NCI-H187 treated with DMSO at 0.1 percent for 48 hours (cell line): ENCODE results near the gene TMSB4X.
"Not testable (repeated sequence)": the region's sequence is repeated elsewhere in the genome, so short reads cannot be mapped to it uniquely, and the experiment has no call there.

Experiments
- DNase-seq: peaks from one replicate; lab custom pipeline; 2025; lab: John Stamatoyannopoulos, UW

TMSB4X gene

DNA sequence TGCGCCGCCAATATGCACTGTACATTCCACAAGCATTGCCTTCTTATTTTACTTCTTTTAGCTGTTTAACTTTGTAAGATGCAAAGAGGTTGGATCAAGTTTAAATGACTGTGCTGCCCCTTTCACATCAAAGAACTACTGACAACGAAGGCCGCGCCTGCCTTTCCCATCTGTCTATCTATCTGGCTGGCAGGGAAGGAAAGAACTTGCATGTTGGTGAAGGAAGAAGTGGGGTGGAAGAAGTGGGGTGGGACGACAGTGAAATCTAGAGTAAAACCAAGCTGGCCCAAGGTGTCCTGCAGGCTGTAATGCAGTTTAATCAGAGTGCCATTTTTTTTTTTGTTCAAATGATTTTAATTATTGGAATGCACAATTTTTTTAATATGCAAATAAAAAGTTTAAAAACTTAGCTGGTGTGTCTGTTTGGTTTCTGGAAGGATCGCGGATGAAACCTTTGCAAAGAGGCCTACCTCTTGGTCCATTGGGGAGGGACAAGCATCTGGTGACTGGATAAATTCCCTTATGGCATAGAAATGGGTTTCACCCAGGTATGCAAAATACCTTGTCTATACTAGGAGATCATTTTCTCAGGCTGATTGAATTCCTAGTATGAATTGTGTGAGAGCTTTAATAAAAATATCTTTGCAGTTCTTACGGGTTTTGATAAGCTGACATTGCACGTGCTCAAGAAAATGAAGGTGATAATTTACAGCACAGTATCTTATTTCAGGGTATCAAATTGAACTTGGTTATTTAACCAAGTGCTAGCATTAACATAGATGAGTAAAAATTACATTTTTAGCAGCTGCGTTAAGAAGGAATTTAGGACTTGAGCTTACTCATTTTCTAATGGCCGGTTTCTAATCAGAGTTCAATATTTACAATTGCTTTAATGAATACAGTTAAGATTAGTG is 2.2 kb downstream of the TMSB4X start:
- not testable (repeated sequence) for DNase-seq

DNA sequence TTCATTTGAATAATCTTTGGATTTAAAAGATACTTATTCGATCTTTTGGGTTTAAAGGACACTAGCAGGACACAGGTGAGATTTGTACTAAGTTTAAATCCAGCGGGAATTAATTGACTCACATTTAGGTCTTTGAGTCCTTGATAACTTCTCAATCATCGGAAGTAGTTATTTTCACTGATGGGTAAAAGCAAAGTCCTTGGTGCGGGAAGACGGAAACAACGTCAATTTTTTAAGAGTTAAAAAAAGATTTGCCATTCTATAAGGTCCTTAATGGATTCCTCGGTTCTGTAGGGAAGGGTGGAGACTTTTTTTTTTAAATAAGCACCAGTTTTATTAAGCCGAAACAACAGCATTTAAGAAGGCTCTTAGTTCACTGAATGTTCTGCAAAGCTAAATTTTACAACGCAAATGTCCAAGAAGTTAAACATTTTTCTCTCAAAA is 2.9 kb downstream of the TMSB4X start:
- DNase-seq, result no peak

DNA sequence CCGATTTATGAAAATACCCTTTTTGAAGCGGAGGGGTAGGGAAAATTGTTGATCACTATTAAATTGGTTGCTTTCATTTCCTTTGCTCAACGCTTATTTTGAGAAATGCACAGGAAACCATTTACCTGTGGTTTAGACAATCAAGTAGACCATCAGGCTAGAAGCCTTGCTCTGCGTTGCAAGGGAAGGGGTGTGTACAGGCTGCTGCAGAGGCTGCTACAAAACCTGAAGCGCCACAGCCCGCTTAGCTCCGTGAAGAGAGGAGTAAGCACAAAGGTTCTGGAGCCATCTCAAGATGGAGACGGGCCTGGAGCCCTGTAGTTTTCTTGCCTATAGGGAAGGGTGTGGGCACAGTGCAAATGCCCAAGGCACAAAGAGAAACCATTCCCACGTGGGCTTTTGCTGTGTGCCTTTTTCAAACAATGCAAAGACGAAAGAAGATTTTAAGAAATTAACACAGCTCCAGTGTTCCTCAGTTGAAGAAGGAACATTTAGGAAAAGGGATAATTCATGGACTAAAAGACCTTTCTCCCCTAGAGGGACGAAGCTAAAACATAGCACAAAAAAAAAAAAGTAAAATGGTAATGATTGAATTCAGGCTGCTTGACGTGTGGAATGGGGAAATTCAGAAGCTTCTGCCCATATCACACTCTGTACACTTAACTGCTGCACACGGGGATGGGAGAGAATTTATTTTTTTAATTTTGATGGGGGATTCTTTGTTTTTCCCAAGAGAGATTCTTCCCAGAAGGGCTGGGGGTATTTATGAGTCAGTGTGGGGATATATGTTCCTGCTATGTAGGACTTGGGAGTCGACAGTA is 3.5 kb downstream of the TMSB4X start:
- no peak for DNase-seq

DNA sequence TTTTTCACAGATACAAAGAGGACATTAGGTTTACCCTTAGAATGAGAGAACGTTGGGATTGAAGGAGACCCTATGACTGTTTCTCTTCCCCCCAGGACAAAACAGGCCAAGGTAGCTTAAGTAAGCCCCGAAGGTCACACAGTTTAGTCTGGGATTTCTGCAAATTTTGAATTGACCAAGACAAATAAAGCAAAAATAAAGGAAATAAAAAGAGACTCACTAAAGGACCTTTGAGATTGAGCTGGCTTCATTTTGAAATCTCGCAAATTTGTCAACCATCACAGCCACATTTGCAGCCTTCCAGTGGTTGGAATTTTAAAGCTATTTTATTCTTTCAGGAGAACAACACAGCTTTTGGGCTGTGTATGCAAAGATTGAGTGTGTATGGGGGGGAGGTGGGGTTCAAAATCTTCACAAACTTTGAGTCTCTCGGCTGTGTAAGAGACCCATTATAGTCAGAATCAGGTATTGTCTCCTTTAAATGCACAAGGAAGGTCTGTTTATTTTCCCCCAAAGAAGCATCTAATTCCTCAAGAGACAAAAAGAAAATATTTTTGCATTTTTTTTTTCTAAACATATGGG is 4.2 kb downstream of the TMSB4X start:
- DNase-seq, result no peak

DNA sequence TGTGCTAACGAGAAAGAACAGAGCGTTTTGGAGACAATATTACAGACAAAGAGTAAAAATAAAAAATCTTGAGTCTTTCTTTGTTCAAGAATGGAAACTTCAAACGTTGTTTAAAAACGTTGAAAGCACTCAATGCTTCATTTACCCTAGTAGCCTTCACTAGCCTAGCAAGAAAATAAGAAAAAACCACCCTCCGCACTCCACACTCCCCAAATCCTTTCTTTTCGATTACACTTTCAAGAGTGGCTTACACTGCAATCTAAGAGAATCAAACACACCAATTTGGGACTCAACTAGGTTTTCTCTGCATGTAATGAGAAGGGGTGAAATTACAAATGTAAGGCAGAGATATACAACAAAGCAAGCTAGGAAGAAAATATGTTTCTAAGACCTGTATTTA is 4.7 kb downstream of the TMSB4X start:
- DNase-seq, result no peak

- not testable (repeated sequence) for DNase-seq
Measured at GRCh38 chrX:12980039-12980438, 5.1 kb downstream of the TMSB4X start.

DNA sequence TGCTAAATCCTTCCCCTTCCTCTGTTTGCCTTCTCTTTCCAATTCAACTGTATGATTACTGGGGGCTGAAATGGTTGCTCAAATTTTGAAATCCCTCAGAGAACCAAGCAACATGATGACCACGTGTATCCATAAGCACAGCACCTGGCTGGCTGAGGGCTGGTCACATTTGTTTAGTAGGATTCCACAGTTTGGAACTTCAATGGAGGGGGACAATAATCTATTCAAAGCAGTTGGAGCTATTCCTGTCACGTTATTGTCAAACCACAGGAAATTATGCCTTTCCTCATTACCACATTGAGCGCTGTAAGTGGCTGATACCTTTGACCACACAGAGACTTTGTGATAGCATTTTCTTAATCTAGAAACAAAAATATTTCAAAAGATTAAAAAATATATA is 7.0 kb downstream of the TMSB4X start:
- DNase-seq, result no peak

- DNase-seq, result no peak
Measured at GRCh38 chrX:12984603-12985319, 9.9 kb downstream of the TMSB4X start.

DNA sequence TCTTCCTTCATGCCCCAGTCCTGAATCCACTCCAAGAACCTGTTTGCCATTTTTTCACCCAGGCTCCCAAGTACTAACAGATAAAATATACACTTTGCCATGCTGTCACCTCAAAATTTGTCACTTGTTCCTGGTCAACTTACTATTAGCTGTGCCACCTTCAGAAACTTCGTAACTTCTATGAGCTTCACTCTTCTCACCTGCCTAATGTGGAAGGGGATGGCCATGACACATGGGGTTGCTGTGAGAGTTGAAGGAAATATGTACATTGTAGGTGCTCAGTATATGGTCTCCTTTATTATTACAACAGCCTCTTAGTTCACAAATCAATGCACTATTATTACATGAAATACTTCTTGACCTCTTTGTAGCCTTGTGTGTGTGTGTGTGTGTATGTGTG is 10.4 kb downstream of the TMSB4X start:
- DNase-seq, result no peak

DNA sequence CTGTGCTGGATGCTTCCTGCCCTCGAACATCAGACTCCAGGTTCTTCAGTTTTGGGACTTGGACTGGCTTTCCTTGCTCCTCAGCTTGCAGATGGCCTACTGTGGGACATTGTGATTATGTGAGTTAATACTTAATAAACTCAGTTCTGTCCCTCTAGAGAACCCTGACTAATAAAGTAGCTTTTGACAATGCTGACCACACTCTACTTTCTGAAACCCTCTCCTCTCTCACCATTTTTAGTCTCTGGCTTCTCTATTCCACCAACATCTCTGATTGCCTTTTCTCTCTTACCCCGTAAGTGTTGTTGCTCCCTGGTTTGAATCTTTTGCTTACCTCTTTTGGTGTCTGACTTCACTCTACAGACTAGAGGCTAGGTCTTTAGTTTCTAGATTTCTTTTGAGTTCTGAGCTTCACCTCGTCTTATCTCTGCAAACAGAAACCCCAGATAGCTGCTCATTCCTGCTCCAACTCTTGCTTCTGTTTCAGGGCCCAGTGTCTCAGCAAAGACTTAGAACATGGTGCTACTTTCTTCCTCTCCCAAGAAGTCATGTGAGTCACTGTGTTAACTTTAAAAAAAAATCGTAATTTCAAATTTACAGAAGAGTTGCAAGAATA is 11.4 kb downstream of the TMSB4X start:
- DNase-seq, result no peak

DNA sequence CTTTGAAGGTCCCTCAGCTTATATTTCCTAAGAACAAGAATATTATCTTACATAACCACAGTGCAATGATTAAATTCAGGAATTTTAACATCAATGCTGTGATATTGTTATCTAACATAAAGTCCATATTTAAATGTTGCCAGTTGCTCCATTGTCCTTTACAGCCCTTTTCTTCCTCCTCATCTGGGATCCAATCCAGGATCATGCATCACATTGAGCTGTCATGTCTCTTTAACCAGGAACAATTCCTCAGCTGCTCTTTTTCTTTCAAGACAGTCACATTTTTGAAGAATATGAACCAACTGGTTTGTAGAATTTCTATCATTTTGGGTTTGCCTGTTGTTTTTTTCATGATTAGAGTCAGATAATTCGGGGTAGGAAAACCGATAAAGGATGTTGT is 12.0 kb downstream of the TMSB4X start:
- DNase-seq, result no peak

GRCh38 chrX:12987340-12987739 is 12.4 kb downstream of the TMSB4X start:
- DNase-seq, result no peak

GRCh38 chrX:12987900-12988594 is 13.1 kb downstream of the TMSB4X start:
- DNase-seq, result no peak

DNA sequence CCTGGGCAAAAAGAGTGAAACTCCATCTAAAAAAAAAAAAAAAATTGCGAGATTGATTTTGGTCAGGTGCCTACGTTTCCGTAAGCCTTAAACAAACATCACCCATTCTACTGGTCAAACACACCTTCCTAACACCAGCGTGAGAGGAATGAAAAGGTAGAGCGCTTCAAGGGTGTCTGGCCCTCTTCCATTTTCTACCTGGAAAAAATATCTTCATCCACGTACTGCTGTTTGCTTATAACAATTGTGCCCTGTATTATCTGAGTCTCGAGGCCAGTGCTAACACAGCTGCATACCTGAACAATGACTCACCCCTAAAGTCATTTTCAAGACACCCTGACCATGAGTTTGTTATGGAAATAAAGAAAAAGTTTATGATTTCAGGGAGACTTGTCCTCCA is 13.9 kb downstream of the TMSB4X start:
- no peak for DNase-seq

GRCh38 chrX:12989461-12989860 is 14.6 kb downstream of the TMSB4X start:
- no peak for DNase-seq

GRCh38 chrX:12991575-12991974 is 16.7 kb downstream of the TMSB4X start:
- DNase-seq, result no peak

DNA sequence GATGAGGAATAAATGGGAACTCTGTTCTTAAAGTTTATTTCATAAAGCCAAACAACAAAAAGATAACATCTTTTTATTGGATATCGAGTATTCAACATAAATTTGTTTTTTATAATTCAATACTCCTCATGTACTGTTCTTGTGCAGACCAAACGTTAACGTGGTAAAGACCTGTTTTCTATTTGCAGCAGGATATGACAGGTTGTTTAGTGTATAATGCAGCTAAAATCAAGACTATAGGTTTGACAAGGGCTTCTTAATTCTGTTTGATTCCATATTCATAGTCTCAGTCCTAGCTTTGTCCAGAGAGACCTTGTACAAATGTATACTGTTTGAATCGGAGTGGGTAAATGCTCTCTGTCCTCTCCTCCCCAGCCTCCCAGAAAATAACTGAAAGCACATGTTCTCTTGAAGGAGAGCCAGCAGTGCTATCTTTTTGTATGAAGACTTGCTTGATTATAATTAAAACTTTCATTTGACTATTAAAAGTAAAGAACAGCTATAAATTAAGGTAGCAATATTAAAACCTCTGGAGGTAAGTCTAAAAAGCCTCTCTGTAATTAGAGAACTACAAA is 17.7 kb downstream of the TMSB4X start:
- DNase-seq, result no peak

- DNase-seq, result no peak
Measured at GRCh38 chrX:12993826-12994225, 18.9 kb downstream of the TMSB4X start.

GRCh38 chrX:12994321-12994720 is 19.4 kb downstream of the TMSB4X start:
- no peak for DNase-seq

DNA sequence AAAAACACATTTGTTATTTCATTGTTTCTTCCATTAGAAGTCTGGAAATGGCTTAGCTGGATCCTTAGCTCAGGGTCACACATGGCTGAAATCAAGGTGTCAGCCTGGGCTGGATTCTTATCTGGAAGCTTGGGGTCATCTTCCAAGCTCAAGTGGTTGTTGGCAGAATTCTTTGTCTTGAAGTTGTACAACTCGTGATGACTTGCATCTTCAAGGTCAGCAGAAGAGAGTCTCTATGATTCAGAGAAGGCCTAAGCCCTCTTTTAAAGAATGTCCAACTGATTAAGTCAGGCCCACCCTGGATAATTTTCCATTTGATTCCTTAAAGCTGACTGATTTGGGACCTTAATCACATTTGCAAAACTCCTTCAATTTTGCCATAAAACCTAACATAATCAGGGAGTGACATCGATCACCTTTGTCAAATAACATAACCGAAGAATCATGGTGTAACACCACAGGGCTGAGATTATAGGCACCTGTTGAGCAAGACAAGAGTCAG is 22.1 kb downstream of the TMSB4X start:
- no peak for DNase-seq
